ENCODE measurements around the gene PAGE2. TPM values are rescaled to one million over a fixed set of nuclear protein-coding genes. Genes with fewer than 3 reads are reported as not detected.

The PAGE2 gene
- total and polyA plus RNA-seq, 9 of the 15 experiments (the other 6 are each of a cell fraction or from before 2014, with no cell fraction given), result 0.40 to 3.7 (median 1.5) TPM; not detected in 1

GRCh38 chrX:55127692-55128091, 38.9 kb downstream of the PAGE2 start:
- Histone ChIP-seq H3K27me3 (ENCODE audit: control insufficient read depth in 2 of 2, insufficient read depth in 2 of 2, low read length in 2 of 2) (no peaks in the 10 kb centered on the region), H3K36me3 (ENCODE audit: control insufficient read depth, insufficient read depth, low read length) (no peaks in the 10 kb centered on the region), H3K4me1 (replicated peaks in 1 of 2; ENCODE audit: control insufficient read depth in 2 of 2, insufficient read depth in 2 of 2, low read length in 2 of 2) (peaks cover 0 to 3% of the 10 kb centered on the region in 2 experiments; a peak in 2 of 5 replicates), H3K79me2 (ENCODE audit: control insufficient read depth, insufficient read depth, low read length) (no peaks in the 10 kb centered on the region), H3K9me1 (ENCODE audit: control insufficient read depth, insufficient read depth, low read length) (no peaks in the 10 kb centered on the region), H2AFZ (ENCODE audit: low read depth, low read length) (no peak overlapping the region), H4K20me1 (replicated peaks; ENCODE audit: control insufficient read depth, insufficient read depth, low read length) (no peaks in the 10 kb centered on the region), H3K4me2 (ENCODE audit: insufficient read depth, low read length) (no peak overlapping the region), H3K4me3 (no peak overlapping the region), H3K9me3 (replicated peaks; ENCODE audit: control insufficient read depth, insufficient read depth, low read depth, low read length) (no peaks in the 10 kb centered on the region), H3K9ac (ENCODE audit: insufficient read depth in 1 of 2, low read depth in 2 of 2, low read length in 2 of 2) (no peak overlapping the region), H3K27ac (ENCODE audit: extremely low read depth, low read depth, low read length) (no peak overlapping the region)
- intact Hi-C loops (cut with micrococcal nuclease) (no loop called here), in situ Hi-C loops (cut with MboI) (loop anchor here (25.0 kb wide), 1 partner anchor 1610 kb away; the partner anchor contains the start of gene NBDY)
- 17% methylated on average over 2 of the region's 2 CpGs for WGBS (ENCODE audit: insufficient coverage, low coverage, missing lambda C conversion rate)
- BruUV-seq (replicated peaks), result no TSS peak
- ATAC-seq, result no peak
- no peak for FAIRE-seq
- CTCF ChIA-PET (ENCODE audit: low intra/inter-chr PET ratio), result no interaction called here
- POLR2A ChIA-PET, result no interaction called here
- no peak for DNase-seq (ENCODE audit: extremely low read depth in 1 of 4, low spot score in 3 of 4)
- TF ChIP-seq MEIS2 (IDR thresholded peaks at IDR 0.05; ENCODE audit: partially characterized antibody) (peak; percentile 45), ATF3 (IDR thresholded peaks at IDR 0.05) (peak; percentile 47), ATF3 (CRISPR knock-in tag; conservative IDR thresholded peaks at IDR 0.05) (no peak), EGR1 (conservative IDR thresholded peaks at IDR 0.05) (no peak), IRF9 (tag; IDR thresholded peaks at IDR 0.05) (0 out of 2 replicates have a peak, but pooled peaks have one; percentile 45), ZHX1 (conservative IDR thresholded peaks at IDR 0.05; ENCODE audit: low read length) (no peak), CEBPG (CRISPR knock-in tag; IDR thresholded peaks at IDR 0.05) (peak; percentile 60), CEBPG (tag; conservative IDR thresholded peaks at IDR 0.05 in 1 of 2, IDR thresholded peaks at IDR 0.05 in 1 of 2) (peak; percentile 95 to 98), PBX2 (CRISPR knock-in tag; IDR thresholded peaks at IDR 0.05; ENCODE audit: low read depth) (no peak), PBX2 (tag; conservative IDR thresholded peaks at IDR 0.05; ENCODE audit: low read depth) (peak; percentile 63), ZBTB5 (IDR thresholded peaks at IDR 0.05) (no peak), TRIM24 (IDR thresholded peaks at IDR 0.05) (peak; percentile 79 to 83)
